GM21528 (cell line): ENCODE measurements around the gene CRYBG2.
"Not testable (repeated sequence)": the region's sequence is repeated elsewhere in the genome, so short reads cannot be mapped to it uniquely, and the experiment has no call there.

ENCODE experiments used
- ATAC-seq: cut with Tn5 transposase; IDR thresholded peaks from one replicate; pipeline ENCODE4 v1.9.1; 2021; ENCODE audit warnings: mild to moderate bottlenecking, moderate library complexity; ENCODE audit not compliant: unreplicated experiment, low FRiP score

The CRYBG2 gene

GRCh38 chr1:26351590-26352337 lies 2.2 kb downstream of the CRYBG2 start:
- no peak for ATAC-seq

- no peak for ATAC-seq
Measured at GRCh38 chr1:26350701-26351589, 3.0 kb downstream of the CRYBG2 start.

GRCh38 chr1:26350343-26350700 lies 3.6 kb downstream of the CRYBG2 start:
- no peak for ATAC-seq

GRCh38 chr1:26349877-26350244 lies 4.1 kb downstream of the CRYBG2 start:
- no peak for ATAC-seq

GRCh38 chr1:26349188-26349876 lies 4.6 kb downstream of the CRYBG2 start:
- no peak for ATAC-seq

GRCh38 chr1:26346274-26347033 lies 7.5 kb downstream of the CRYBG2 start:
- no peak for ATAC-seq

- ATAC-seq = no peak
Measured at GRCh38 chr1:26345718-26346117, 8.2 kb downstream of the CRYBG2 start.

- ATAC-seq = no peak
Measured at GRCh38 chr1:26344147-26344920, 9.6 kb downstream of the CRYBG2 start.

GRCh38 chr1:26340047-26340481 lies 13.9 kb downstream of the CRYBG2 start:
- no peak for ATAC-seq

- ATAC-seq = no peak
Measured at GRCh38 chr1:26338670-26339069, 15.3 kb downstream of the CRYBG2 start.

GRCh38 chr1:26337625-26338024 lies 16.3 kb downstream of the CRYBG2 start:
- ATAC-seq = no peak

GRCh38 chr1:26337206-26337535 lies 16.8 kb downstream of the CRYBG2 start:
- no peak for ATAC-seq

- peak; percentile 62 for ATAC-seq
Measured at GRCh38 chr1:26336477-26337205, 17.3 kb downstream of the CRYBG2 start.

GRCh38 chr1:26335774-26336476 lies 18.0 kb downstream of the CRYBG2 start:
- no peak for ATAC-seq

GRCh38 chr1:26333312-26333711 lies 20.6 kb downstream of the CRYBG2 start:
- not testable (repeated sequence) for ATAC-seq

- ATAC-seq = no peak
Measured at GRCh38 chr1:26330276-26330675, 23.7 kb downstream of the CRYBG2 start.

- not testable (repeated sequence) for ATAC-seq
Measured at GRCh38 chr1:26329380-26329779, 24.6 kb downstream of the CRYBG2 start.

- ATAC-seq = no peak
Measured at GRCh38 chr1:26328597-26328996, 25.3 kb downstream of the CRYBG2 start.

- ATAC-seq = no peak
Measured at GRCh38 chr1:26327956-26328362, 26.0 kb downstream of the CRYBG2 start.
